GM18870 (cell line): ENCODE measurements around the gene NCKAP5.

Source experiments
- ATAC-seq: cut with Tn5 transposase; IDR thresholded peaks from one replicate; pipeline ENCODE4 v1.9.1; 2021; ENCODE audit warnings: moderate library complexity; ENCODE audit not compliant: unreplicated experiment

NCKAP5 gene

GRCh38 chr2:133123904-133124303 lies 444.4 kb downstream of the NCKAP5 start:
- ATAC-seq, result no peak

- ATAC-seq, result no peak
Measured at GRCh38 chr2:133123393-133123792, 444.9 kb downstream of the NCKAP5 start.

GRCh38 chr2:133122529-133122928 lies 445.7 kb downstream of the NCKAP5 start:
- ATAC-seq, result no peak

- no peak for ATAC-seq
Measured at GRCh38 chr2:133120310-133120709, 448.0 kb downstream of the NCKAP5 start.

- no peak for ATAC-seq
Measured at GRCh38 chr2:133110201-133110600, 458.1 kb downstream of the NCKAP5 start.

- no peak for ATAC-seq
Measured at GRCh38 chr2:133109772-133110171, 458.5 kb downstream of the NCKAP5 start.

GRCh38 chr2:133107058-133107815 lies 461.0 kb downstream of the NCKAP5 start:
- no peak for ATAC-seq

GRCh38 chr2:133104871-133105270 lies 463.4 kb downstream of the NCKAP5 start:
- no peak for ATAC-seq

GRCh38 chr2:133098787-133099186 lies 469.5 kb downstream of the NCKAP5 start:
- no peak for ATAC-seq

- ATAC-seq, result no peak
Measured at GRCh38 chr2:133097666-133098065, 470.6 kb downstream of the NCKAP5 start.

GRCh38 chr2:133092571-133092970 lies 475.7 kb downstream of the NCKAP5 start:
- ATAC-seq, result no peak

- no peak for ATAC-seq
Measured at GRCh38 chr2:133090358-133090757, 477.9 kb downstream of the NCKAP5 start.

GRCh38 chr2:133086176-133086575 lies 482.1 kb downstream of the NCKAP5 start:
- no peak for ATAC-seq

- no peak for ATAC-seq
Measured at GRCh38 chr2:133085646-133086045, 482.6 kb downstream of the NCKAP5 start.

GRCh38 chr2:133082034-133082433 lies 486.2 kb downstream of the NCKAP5 start:
- no peak for ATAC-seq

GRCh38 chr2:133080822-133081221 lies 487.4 kb downstream of the NCKAP5 start:
- ATAC-seq, result no peak

- no peak for ATAC-seq
Measured at GRCh38 chr2:133078667-133079411, 489.4 kb downstream of the NCKAP5 start.

GRCh38 chr2:133077269-133077822 lies 490.9 kb downstream of the NCKAP5 start:
- ATAC-seq, result no peak

- no peak for ATAC-seq
Measured at GRCh38 chr2:133072837-133073694, 495.2 kb downstream of the NCKAP5 start.

- ATAC-seq, result no peak
Measured at GRCh38 chr2:133063775-133064174, 504.5 kb downstream of the NCKAP5 start.
